CD4-positive, alpha-beta T cell treated with Interleukin-21 for 1 hour (primary cell): ENCODE results near the gene FBXL7.

Source experiments
- DNase-seq: peaks from one replicate; pipeline ENCODE4 v3.0.0-alpha.2; 2020

The FBXL7 gene

DNA sequence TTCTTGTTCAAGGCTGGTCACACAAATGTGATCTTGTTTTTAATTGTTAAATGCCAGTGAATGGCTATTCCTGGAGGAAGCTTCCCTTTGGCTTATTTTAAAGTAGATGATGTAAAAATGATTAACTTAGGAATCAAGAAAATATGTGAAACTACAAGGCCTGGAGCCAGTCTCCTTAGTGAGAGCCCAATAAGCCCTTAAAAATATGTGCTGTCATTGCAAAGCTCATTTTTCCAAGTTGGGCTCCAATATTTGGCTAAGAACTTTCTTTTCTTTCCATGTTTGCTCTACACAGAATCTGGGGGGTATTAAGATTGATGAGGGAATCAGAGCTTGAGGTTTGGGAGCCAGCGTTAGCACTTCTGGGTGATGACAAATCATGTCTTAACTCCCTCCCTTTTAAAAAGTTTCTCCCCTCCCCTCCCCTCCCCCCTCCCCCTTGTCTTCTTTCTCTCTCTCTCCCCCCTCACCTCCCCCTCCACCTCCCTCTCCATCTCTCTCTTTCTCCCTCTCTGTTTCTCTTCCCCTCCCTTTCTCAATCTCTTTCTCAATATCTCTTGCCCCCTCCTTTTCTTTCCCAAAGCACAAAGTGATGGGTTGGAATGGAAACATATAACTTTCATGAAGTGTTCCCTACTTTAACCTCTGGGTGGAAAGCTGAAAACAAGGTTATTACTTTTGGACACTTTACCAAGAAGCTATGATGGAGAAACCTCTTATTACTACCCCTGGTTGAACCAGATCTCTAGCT is 86.0 kb downstream of the FBXL7 start:
- DNase-seq: no peak

DNA sequence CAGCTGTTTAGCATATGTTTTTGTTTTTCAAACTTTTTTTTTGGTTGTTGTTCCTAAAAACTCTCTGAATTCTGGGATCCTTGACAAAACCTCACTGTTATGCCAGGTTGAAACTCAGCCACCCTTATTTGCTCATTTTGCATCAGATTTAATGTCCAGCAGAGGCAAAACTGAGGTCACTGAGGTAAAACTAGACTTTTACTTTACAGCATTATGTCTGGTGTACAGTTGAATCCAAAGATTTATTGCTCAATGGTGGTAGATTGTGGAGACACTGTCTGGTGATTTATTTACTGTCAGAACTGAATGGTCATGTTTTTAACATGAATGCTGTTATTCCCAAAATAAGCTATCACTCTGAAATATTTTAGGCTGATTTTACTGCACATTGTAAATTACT is 87.9 kb downstream of the FBXL7 start:
- no peak for DNase-seq

DNA sequence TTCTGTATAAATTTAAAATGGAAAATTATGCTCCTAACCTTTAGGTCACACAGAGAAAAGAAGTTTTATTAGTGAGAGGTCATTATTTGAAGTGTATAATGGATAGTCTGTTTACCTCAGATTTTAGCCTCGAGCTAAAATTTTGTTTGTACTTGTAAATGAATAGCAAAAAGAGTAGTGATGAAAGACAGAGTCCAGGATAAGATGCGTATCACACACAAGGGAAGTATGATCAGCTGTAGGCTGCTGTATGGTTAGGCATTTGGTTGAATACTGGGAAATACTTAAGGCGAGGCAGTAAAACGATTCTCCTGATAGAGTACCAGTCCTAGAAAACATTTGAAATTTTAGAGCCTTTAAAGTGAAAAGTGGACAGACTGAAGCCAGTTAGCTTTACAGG is 92.7 kb downstream of the FBXL7 start:
- no peak for DNase-seq

DNA sequence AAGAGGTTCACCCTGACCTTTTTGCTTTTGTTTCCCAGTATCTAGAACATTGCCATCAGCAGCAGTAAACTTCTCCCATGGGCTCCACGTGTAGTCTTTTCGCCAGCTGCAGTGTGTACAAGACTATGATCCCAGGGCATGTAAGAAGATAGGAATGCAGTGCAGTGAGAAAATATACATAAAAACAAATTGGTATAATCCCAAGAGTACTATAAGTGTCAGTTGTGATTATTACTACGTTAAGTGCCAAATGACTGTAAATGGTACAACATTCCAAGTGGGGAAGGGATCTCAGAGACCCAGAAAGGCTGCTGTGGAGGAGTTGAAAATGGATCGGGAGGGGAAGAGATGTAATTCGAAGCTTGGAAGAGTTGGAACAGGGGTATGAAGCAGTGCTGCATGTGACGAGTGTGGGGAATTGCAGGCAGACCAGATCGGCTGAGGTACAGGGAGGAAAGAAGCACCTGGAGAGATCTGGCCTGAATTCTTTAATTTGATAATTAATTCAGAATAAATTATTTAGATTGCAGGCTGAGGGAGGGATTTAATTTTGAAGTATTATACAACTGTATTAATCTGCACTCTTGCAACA is 95.1 kb downstream of the FBXL7 start:
- no peak for DNase-seq

DNA sequence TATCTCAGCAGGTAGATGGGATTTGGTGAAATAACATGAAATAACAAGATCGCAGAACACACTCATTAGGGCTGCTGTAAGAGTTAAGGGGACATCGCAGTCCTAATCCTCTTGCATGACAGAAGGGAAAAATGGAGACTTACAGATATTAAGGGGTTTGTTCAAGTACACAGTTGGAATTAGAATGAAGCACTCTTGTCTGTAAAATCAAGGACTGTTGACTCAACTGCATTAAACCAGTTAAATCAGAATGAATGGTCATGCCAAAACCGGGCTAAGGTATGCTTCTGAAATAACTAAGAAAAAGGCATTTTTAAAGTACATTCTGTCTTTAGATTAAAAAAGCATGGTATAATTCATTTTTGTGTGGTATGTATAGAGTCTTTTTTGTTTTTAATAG is 95.9 kb downstream of the FBXL7 start:
- no peak for DNase-seq

DNA sequence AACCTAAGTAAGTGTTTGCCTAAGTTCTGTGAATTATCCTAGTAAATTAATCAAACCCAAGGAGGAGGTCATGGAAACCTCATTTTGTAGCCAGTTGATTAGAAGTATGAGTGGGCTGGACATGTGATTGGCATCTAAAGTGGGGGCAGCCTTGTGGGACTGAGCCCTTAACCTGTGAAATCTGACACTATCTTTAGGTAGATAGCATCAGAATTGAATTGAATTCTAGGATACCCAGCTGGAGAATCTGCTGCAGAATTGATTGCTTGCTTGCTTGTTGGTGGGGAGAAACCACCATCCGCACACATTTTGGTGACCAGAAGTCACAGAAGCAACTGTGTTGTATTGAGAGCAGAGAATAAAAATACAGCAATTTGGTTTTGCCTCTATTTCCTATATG is 97.0 kb downstream of the FBXL7 start:
- no peak for DNase-seq

DNA sequence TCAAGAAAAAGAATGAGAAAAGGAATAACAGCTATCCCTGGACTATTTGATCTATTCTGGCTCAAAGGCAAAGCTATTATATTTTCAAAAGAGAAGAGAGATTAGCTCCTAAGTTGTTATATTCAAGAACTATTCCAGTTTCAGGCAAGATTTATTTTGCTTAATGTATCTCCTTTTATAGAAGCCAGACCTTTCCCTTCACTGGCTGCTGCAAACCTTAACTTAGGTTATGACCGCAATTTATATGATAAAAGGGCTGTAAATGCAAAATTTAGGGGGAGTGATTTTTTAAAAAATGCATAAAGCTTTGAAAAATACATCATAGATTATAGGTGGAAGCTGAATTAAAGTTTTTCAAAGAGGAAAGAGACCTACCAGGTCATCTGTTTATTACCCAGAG is 97.8 kb downstream of the FBXL7 start:
- no peak for DNase-seq

DNA sequence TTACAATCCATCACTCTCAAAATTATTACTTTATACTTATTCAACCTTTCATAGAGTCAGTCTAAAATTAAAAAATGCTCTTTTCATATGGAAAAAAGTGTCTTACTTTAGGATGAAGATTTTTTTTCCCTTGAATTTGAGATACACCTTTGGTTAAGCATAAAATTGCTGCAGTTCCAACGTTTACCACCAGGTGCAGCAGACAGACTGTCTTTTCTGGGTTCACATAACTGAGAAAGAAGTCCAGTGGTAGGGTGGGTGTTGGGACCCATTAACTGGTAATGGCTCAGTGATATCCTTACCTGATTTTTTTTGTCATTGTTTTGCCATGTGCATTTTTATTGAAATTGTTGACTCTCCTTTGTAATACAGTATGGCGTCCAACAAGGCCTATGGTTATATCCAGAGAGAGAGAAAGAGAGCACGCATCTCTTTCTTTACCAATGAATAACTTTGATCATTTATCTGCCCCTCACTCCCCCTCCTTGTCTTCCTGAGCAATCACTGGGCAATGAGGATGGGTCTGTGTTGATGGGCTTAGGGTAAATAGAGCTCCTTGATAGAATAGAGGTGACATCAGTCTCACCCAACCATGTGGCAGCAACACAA is 98.4 kb downstream of the FBXL7 start:
- no peak for DNase-seq

DNA sequence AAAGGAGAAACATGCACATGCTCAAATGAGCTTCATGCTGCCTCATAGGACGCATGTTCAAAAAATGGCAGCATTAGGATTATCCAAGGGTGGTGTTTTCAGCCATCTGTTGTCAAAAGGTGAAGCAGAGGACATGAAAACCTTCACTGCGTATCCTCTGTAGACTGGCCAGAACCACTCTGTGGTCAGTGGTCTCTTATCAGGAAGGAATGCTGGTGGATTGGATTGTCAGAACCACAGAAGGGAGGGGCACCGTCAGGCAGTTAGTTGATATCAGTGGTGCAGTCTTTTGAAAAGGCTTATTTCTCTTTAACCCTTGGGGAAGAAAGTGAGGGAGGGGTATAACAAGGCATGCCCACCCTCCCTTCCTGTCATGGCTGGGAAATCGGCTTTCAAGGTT is 100.1 kb downstream of the FBXL7 start:
- no peak for DNase-seq

DNA sequence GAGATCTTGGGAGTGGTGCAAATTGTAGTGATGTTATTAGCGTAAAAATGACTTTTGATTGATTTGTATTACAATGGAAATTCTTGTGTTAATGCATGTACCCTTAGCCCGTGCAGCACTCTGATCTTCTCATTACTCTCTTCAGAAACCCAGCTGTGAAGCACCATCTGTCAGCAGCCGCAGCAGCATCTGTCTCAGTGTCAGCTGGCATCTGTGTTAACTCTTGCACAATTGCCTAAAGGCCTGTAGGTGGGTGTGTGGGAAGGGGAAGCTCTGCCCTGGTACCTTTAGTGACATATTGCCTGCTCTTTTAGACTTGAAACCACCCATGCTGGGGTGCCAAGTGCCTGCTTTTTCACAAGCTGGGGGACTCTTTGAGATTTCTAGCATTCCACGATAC is 101.3 kb downstream of the FBXL7 start:
- no peak for DNase-seq

DNA sequence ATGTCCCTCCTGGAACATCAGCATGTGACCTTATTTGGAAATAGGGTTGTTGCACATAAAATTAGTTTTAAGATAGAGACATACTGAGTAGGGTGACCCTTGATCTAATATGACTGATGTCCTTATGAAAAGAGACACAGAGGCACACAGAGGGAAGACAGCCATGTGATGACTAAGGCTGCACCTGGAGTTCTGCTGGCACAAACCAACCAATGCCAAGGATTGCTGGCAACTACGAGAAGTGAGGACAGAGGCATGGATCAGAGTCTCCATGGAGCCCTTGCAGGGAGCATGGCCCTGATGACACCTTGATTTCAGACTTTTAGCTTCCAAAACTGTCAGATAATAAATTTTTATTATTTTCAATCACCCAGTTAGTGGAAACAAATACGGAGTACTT is 101.9 kb downstream of the FBXL7 start:
- no peak for DNase-seq

DNA sequence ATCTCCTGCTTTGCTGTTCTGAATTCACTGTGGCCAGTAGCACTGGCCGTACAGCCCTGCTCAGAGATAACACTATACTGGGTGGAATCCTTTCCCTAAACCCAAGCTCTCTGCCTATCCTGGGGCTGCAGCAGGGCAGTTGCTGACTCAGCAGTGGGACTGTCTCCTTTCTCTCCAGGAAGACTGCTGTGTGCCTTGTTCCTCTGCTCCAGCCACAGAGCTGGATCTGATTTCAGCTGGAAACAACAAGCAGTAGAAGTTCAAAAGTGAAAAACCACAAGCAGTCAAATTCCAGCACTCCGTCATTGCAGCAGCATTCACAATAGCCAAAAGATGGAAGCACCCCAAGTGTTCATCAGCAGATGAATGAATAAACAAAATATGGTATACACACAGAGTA is 105.0 kb downstream of the FBXL7 start:
- DNase-seq: no peak

DNA sequence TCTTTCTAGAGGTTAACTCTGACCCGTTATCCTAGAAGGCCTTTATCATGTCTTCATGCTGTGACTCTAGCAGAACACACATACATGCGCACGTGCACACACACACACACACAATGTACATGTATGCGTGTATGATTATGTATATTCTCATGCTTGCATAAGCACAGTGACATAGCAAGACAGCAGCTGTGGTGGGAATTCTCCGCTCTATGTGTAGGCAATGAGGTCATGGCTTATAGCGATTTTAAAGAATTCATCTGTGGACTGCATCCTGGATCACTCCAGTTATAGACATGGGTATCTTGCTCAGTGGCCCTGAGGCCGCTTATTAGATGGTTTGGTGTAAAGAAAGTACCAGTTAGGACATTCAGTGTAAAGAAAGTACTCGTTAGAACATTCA is 106.2 kb downstream of the FBXL7 start:
- no peak for DNase-seq

DNA sequence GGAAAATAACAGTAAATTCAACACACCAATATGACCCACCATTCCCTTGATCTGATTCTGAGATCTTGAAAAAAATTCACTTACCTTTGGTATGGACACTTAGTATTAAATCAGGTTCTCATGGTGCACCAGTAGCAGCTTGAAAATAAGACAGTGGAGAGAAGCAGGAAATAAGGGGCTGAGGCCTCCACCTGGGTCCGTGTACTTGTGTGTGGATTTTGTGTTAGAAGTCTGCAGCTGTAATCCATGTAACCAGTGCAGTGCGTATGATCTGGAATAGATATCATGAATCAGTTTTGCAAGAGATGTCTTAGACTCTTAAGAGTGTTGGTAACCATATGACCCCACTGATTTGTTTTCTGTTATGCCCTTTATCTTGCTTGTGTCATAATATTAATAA is 107.1 kb downstream of the FBXL7 start:
- DNase-seq: no peak

DNA sequence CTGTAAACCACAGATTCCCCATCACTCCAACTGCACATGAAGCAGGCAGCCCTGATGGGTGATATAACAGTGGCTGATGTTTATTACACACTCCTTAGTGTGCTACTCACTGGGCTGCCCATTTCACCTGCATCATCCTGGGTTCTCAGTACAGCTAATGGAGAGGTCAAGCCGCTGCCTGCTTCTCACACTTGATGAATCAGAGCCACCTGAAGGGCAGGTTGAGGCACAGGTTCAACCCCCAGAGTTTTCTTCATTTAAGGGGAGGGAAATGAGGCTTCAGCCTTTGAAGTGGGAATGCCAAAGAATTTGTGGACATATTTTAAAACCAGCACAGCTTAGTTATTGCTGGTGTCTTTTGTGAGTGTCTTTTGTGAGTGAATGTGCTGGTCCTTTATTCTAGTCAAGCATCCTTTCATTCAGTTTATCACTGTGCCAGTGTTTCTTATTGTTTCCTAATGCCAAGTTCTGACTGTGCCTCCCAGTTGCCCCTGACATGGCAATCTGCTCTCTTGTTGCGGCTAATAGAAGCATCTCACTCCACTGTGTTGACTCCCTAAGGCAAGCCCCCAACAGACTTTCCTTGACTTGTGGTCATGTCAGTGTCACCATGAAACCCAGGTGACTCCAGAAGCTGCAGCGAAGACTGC is 109.2 kb downstream of the FBXL7 start:
- DNase-seq: no peak

DNA sequence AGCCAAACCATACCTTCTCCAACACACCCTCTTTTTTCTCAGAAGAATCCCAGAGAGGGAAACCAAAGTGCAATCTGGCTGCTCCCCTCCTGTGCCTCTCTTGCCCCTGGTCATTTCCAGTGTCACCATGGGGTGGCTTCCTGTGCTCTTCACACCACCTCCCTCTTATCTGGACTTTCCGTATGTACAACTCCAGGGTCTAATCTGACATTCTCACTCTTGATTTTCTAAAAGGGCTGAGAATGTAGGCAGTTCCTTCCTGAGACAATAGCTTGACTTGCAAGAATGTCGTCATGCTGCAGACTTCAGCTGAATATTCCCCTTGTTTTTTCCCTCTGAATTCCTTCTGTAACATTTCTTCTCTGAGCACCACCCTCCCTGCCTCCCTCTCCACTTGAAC is 110.2 kb downstream of the FBXL7 start:
- no peak for DNase-seq

DNA sequence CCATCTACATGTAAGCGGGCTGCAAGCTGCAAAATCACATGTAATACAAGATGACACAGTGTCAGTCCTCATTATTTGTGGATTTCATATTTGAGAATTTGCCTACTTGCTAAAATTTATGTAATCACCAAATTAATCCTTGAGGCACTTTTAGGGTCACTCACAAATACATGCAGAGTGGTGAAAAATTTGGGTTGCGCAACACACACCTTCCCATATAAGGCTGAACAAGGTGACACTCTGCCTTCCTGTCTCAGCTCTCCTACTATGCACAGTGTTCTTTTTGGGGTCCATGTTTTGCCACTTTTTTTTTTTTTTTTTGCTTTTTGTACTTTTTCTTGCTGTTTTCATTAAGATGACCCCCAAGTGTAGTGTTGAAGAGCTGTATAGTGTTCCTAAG is 111.0 kb downstream of the FBXL7 start:
- DNase-seq: no peak

DNA sequence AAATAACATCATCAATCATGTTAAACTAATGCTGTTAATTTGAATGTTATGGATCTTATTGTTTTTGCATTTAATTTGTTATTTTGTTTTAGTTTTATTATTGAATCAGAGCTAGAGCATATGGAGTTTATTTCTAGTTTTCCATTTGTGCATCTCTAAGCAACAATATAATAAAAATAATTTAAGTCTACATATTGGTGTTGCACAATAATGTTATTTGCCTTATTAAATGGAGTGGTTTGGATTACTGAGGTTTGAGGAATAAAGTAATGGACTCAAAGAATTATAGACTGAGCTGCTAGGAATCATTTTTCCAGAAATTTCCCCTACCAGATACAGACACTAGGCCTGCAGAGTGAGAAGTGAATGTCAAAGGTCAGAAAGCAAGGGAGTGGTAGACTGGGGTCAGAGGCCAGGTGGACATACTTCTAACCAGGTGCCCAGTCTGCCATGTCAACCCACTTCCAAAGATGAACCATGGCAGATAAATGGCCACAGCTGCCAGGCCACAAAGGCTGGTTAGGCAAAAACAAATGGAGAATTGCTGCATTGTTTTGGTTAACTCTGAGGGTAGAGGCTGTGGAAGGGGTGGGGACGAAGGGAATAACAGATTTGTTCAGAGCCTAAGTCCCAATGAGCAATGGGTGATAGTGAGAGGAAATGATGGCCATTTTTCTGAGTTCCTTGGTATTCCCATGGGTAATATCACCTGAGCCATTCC is 113.1 kb downstream of the FBXL7 start:
- DNase-seq: no peak

DNA sequence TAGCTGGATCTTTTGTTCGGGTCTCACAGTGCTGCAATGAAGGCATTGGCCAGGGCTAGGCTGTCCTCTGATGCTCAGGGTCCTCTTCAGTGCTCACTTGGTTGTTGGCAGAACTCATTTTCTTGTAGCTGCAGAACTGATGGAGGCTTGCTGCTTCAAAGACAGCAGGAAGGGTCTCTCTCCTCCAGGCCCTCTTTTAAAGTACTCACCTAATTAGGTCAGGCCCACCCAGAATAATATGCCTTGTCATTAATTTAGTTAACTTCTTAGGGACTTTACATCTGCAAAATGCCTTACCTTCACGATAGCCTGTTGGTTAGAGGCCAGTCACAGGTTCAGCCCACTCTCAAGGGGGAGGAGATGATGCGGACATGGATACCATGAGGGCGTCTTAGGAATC is 114.7 kb downstream of the FBXL7 start:
- no peak for DNase-seq

DNA sequence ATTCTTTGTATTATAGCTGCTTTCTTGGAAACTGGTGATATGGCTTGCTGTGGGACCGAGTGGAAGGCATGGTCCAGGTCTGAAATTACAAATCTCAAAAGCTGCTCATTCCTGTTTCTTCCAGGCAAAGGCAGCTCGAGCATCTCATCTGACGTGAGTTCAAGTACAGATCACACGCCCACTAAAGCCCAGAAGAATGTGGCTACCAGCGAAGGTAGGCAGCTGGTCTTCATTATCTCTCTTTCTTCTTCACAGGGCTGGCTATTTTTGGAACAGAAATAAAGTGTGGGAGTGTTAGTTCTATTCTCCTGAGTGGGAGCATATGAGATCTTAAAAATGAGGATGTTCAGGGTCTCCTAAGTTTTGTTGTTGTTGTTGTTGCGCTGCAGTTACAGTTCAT is 115.9 kb downstream of the FBXL7 start:
- no peak for DNase-seq

DNA sequence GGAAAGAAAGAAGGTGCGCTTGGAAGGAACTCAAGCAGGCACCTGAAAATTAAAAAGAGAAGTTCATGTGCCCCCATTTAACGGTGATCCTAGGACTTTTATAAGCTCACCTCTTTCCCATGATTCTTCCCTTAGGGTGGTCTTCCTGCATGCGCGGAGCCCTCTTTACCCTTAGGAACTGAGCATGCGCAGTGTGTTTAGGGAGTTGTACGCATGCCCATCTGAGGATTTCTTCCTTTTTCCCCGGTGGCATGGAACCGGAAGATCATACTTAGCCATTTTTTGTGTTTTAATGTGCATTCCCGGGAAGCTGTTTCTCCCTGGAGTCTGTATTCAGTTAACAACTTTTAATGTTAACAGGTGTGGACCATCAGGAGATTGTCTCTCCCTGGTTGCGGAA is 119.0 kb downstream of the FBXL7 start:
- DNase-seq: no peak

DNA sequence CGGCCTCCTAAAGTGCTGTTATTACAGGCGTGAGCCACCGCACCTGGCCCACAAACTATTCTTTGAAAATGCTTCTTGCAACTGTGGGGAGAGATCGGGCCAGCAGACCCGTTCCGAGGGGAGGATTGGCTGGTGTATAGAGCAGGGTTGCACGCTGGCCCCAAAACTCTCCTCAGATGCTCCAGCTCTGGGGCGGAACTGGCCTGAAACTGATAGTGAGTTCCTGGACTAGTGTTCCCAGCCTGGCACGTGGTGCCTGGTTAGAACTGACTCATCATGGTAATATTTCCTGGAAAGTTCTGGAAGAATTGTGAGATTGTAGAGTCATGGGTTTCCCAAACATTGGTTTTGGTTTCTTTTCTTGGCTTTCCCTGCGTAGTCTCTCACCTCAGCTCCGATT is 120.5 kb downstream of the FBXL7 start:
- DNase-seq: no peak

DNA sequence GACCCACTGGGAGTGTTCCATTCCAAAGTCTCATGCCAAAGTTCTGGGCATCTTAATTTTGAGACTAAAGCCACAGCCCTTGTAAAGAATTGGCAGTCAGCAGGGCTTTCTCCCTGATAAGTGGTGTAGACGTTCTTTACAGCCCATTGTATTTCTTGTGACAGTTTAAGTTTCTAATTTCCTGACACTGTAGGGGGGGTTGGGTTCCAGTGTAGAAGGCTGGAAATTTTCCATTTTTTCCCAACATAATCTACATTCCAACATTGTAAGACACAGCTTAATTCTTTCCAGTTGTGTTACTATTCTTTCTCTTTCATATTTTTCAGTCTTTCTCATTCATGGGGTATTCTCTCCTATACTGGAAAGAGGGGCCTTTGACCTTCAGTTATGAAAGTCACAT is 121.1 kb downstream of the FBXL7 start:
- no peak for DNase-seq

DNA sequence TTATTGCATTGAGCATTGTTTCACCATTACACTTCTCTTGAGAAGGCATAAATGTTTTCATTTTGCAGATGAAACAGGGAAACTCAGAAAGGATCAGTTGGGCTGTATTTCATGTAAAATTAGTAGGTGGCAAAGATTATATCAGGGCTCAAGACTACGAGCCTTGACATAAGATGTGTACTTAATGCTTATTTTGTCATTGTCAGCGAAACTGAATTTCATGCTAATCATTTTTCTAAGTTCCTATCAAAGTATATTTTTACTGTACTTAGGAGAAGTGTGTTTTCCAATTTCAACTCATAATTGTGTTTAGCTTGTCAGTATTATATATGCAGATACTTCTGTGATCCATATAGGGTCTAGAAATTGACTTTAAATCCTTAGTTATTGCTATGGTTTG is 123.8 kb downstream of the FBXL7 start:
- no peak for DNase-seq
